GM19455 (cell line): Measurements from ENCODE around the gene SPOCK2.

Experiments
- ATAC-seq: cut with Tn5 transposase; IDR thresholded peaks from one replicate; pipeline ENCODE4 v1.9.1; 2021; ENCODE audit not compliant: unreplicated experiment

Gene SPOCK2

DNA sequence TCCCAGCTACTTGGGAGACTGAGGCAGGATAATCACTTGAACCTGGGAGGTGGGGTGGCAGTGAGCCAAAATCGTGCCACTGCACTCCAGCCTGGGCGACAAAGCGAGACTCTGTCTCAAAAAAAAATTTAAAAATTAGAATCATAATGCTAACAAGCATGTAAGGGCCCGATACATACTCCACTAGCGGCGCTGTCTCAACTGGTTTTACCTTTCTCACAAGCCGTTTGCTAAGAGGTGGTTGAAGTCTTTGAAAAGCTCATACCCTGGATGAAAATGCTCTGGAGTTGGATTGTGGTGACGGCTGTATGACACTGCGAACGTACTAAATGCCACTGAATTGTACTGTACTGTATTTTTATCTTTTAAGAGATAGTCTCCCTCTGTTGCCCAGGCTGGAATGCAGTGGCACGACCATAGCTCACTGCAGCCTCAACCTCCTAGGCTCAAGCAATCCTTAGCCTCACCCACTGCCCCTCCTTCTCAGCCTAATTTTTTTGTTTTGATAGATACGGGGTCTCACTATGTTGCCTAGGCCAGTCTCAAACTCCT is 29.9 kb downstream of the SPOCK2 start:
- ATAC-seq = no peak

DNA sequence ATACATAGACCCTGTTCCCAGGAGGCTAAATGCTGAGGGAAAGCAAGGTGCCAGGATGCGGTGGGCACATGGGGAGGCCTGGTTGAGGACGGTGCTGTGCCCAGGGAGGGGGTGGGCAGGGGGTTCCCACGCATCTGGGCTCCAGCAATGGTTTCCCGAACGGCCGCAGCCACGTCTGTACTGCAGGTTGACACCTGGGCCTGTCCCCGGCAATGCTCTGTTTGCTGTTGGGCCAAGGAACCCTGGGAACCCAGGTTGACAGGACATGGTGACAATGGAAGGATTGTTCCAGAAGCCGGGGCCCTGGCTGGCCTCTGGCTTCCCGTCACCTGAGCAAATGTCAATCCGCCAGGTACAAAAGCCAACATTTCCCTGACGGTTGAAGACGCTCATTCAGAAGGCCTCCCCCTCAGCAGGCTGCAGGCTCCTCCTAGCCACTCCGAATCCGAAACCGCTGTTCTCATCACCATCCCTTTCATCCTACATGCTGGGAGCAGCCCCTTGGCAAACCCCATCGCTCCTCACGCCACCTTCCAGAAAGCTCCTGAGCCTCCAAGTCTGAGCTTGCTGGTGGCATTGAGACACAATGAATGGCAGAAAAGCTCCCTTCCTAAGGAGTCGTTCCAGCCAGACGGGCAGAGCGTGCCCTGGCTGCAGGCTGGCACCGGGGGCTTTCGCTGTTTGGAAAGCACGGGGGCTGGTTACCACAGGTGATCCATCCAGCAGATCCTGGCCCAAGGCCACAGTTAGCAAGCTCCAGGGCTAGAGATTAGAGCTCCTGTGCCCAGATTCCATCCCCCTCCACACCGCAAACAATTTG is 31.2 kb downstream of the SPOCK2 start:
- no peak for ATAC-seq

DNA sequence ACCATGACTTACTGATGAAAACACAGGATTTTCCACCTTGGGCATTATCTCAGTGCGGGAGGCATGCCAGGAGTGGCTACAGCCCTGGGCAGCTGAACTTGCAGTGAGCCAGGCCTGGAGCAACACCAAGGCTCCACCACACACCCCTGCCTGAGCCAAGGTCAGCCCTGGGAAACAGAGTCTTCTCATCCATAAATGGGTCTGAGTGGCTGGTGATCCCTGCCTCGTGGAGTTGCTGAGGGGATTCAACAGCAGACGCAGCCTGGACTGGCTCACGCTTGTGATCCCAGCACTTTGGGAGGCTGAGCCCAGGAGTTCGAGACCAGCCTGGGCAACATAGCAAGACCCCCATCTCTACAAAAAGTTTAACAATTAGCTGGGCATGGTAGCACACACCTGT is 32.2 kb downstream of the SPOCK2 start:
- no peak for ATAC-seq

DNA sequence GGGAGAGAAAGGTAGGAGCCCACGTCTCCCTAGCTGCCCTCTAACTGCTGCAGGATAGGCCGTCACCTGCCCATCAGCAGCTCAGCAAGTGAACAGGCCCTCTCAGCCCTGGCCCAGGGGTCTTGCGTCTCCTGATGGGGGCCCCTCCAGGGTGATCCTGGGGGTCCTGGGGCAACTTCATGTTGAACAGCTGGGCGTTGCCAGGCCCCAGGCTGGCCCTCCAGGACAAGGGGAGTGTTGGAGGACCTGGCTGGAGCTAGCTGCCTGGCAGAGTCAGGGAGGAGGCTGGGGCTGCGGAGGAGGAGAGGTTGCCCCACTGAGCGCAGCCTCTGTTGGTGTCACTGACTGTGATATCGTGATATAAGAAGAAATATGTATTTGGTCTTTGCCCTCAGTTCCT is 34.7 kb downstream of the SPOCK2 start:
- no peak for ATAC-seq

DNA sequence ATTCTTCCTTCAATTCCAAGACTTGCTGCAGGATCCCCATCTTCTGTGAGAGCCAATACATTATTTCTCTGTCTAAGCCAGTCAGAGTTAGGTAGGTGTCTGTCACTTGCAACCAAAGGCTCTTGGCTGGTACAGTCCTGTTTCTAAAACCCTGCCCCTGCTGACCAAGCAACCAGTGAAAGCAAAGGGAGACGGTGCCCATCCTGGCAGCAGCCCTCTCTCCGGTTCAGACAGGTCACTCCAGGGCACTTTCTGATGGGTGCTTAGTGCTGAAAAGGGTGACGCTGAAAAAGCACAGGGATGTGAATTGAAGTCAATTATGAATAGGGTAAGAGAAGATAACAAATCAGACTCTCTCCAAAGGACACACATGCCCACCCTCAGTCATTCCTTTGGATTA is 37.5 kb downstream of the SPOCK2 start:
- no peak for ATAC-seq

DNA sequence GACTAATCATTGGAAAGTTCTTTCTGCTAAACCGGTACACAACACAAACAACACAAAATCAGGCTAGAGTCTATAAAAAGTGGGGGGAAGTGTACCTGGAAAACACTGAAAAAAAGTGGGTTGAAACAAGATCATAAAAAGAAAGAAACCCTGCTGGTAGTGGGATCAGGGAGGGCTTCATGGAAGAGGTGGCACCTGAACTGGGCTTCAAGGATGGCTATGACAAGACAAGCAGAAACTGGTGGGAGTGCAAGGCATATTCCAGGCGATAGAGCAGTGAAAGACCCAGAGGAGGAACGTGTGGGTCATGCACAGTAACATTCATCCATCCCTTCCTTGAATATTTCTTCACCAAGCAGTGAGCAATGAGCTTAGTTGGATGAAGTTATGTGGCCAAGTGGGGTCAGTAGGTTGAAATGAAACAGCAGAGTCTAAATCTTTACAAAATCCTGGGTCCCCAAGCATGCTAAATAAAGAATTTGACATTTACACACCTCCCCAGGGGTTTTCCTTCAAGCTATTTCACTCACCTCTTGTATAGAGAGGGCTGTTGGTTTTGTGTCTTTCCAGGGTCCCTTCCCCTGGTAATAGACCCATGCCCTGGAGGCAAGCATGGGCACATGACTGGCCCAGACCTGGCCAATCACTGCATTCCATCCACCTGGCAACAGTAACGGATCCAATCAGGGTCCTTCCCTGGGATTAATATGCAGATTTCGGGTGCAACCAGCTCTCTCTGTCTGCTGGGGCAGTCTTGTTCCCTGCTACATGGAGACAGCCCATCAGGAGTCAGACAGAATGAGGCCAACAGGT is 38.2 kb downstream of the SPOCK2 start:
- no peak for ATAC-seq

DNA sequence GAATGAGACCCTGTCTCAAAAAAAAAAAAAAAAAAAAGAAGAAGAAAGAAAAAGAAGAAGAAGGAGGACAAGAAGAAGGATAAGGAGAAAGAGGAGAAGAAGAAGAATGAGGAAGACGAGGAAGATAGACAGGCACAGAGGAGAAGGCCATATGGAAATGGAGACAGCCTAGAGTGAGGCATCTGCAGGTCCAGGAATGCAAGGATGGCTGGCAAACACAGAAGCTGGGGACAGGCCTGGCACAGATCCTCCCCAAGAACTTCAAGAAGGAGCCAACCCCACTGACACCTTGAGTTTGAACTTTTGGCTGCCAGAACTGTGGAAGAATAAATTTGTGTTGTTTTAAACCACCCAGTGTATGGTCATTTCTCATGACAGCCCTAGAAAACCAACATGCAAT is 38.9 kb downstream of the SPOCK2 start:
- no peak for ATAC-seq

DNA sequence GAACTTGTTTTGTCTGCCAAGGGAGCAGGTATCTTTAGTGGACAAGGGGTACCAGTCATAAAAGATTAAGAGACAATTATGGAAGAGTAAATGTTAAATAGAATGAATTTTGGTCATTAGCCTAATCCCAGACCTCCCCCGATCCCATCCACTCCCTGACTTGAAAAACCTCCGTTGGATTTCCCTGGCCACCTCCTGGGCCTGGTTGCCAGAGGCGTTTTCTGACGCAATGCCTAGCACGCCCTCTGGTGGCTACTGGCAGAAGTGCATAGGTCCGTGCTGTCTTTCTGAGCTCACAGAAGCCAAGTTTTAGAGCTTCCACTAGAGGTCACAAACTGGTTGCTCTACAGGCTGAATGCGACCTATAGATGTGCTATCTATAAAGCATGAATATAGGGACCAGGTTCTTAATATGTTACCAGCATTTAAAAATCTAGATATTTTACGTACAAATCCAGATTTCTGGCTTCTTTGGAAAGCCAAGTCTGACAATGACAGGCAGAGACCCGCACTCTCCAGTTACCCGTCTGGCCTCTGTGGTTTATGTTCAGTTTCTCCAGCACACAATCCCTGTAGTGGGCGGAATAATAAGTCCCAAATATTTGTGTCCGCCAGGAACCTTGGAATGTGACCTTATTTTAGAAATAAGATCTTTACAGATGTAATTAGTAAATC is 39.8 kb downstream of the SPOCK2 start:
- no peak for ATAC-seq

DNA sequence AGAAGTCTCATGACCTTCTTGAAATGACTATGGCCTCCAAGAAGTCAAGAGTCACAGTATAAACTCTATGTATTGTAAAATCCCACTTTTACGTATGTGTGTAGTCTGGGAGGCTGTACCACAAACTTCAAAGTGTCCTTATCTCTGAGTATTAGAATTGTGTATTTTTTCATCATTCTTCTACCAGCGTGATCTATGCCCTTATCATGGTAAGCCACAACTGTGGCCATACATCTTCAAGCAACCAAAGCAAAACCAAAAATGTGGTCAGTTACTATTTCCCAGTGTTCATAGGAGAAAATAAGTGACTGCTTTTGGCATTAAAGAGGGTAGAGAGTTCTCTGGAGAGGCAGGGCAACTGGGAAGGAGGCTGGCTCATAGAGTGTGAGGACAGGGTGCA is 42.8 kb downstream of the SPOCK2 start:
- ATAC-seq = no peak

DNA sequence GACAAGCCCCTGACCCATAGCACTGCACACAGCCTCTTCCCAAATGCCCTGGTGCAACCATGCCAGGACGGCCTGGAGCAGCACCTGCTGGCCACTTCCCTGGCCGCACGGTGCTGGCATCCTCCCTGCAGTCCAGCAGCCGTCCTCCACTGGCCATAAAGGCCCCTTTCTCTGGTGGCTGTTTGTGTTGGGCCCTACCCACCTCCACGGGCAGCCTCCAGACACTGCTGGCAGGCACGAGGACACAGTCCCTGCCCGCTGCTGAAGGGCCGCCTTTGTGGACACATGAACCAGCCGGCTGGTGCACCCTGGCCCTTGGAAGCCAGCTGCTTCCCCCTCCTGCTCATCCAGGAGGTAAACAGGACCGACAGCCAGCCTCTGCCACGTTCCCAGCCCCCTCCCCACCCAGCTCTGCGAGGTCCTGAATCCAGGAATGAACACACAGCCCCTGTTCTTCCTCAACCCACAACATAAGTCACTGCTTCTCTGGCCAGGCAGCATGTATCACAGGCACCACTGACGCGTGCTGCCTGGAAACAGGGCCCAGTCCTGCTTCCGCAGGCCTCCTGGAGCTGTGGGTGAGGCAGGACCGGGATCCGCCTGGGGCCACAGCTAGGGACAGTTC is 43.8 kb downstream of the SPOCK2 start:
- ATAC-seq = no peak

DNA sequence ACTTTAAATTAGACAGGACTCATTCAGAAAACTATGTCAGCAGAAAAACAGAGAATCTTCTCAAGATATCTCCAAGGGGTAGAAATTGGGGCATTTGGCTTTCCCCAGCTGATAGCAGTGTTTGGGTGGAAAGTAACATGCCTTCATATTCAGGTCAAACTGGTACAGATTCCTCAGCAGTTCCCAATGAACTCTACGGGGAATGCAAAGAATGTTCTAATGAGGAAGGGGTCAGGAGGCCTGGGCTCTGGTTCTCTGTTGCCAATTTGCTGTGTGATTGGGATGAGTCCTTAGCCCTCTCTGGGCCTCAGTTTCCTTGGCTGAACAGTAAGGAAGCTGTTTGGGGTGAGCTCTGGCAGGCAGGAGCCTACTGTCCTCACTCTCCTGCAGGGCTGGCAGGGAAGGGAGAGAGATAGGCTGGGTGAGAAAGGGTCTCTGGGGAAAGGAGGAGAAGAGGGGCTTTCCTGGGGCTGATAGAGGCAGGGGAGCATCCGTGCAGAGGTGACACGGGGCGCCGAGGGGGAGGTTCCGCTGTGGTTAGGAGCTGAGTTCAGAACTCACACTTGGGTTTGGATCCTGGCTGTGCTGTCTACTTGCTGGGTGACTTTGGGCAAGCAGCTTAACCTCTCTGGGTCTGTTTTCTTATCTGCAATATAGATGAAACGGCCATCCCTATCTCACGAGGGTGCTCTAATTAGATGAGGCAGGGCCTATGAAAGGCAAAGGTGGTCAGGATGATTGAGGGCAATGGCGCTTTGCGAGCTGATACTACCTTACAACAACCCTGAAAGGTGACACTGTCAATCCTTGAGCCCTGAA is 45.1 kb downstream of the SPOCK2 start:
- ATAC-seq = no peak

DNA sequence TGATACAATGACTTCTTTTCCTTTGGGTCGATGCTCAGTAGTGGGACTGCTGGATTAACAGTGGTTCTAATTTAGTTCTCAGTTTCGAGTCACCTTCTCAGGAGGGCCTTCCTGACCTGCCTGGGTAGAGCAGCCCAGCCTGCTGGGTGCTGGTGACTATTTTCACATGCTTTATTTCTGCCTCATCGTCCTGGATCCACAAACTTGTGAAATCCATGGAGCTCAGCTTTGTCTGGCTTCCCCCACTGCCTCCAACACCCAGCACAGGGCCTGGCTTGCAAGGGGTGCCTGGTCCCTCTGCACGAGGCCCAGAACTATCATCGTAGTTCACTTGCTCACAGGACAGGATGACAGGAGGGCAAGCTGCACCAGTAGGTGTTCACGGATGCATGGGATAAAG is 46.9 kb downstream of the SPOCK2 start:
- ATAC-seq = no peak

DNA sequence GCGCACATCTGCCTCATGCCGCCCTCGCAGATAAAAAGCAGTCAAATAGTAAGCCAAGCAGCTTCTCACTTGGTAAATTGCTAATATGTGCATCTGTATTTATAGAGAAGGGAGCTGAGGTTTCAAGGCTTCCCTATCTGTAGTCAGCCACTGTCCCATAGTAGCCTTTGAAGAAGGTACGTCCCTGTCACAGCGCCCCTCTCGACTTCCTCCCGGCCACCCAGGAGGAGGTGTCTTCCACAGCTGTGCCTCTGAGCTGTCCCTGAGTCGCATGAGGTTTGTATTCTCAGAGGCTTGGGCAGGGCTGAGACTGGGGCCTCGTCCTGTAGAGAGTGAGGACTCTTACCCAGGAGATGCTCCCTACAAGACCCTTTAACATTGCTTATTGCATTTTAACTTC is 49.0 kb downstream of the SPOCK2 start:
- no peak for ATAC-seq

DNA sequence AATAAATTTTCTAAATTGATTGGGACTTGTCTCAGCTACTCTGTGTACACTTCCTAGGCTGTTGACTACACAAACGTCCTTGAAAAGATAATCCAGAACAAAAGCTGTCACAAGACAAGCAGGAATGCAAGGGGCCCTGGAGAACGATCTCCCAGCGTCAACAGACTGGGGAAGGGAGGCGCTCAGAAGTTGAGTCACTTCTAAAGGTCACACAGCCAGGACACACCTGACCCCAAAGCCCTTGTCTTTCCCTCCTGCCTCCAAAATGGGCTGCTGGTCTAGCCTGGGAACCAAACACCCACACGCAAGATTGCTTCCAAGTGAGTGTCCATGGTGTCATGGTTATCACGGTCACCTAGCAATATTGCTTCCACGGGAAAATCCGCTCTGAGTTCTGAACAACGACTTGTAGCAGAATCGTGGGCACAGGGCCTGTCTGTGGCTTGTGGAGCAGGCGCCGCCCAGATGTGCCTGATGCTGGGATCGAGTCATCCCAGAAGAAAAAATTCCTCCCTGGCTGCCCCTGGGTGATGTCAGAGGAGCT is 49.8 kb downstream of the SPOCK2 start:
- ATAC-seq = no peak

DNA sequence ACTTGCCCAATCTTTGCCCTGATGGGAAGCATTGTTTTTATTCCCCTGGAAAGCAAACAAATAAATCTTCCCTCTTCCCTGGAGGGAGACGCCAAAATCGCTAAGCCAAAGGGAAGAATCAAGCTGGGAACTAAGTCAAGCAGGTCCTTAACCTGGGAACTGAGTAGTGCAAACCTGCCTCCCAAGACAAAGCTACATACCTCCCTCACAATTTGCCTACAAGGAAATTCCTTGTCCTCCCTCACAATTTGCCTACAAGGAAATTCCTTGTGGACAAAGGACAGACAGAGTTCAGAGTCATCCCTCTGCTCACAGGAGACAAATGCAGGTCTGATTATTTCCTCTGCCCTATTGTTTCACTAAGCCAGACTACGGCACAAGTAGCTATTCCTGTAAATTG is 50.5 kb downstream of the SPOCK2 start:
- no peak for ATAC-seq

DNA sequence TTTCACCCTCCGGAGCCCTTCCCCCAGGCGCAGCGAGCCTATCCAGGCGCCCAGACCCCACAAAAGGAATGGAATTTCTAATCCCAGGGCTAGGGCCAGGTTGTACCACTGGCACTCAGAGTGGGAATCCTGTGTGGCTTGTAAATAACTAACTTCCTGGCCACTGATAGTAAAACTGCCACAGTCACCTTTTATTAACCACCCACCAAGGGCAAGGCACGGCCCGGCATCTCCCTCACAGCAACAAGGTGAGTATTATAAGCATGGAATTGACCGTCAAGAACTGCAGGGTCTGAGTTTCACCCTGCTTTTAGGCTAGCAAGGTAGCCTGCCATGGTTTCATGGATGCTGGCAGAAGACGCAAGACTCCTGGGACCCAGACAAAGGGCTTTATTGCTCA is 51.1 kb downstream of the SPOCK2 start:
- ATAC-seq = no peak

DNA sequence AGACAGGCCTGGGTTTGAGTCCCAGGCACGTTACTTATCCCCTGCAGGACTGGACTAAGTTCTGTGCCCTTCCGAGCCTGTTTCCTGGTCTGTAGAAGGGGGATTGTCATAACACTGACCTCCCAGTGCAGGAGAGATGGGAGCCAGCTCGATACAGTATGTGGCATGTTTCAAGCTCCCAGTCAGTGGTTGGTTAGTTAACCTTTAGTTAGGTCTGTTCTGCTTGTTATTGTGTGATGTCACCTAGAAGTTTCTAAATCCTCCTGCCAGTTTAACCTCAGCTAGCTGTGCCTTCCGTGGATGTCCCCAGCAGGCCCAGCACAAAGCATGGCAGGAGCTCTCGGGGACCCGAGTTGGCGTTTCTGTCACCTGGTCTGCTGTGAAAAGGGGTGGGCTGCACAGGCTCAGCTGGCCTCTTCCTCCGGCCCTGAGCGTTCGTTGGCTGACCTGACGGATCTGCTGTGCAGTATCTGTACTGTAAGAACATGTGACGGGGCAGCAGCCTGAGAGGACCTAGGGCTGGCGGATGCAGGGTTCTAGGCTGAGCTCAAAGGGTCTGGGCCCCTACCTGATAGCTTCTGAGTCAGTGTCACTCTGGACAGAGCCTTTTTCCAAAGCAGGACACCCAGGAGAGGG is 53.0 kb downstream of the SPOCK2 start:
- no peak for ATAC-seq

DNA sequence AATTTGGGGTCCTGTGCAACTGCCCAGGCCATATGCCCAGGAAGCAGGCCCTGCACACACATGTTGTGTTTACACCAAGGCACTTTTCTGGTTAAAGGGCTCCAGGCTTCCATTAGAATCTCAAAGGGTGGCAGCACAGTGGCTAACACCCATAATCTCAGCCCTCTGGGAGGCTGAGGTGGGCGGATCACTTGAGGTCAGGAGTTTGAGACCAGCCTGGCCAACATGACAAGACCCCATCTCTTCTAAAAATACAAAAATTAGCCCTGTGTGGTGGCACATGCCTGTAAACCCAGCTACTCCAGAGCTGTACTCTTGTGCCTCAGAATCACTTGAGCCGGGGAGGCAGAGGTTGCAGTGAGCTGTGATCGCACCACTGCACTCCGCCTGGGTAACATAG is 53.6 kb downstream of the SPOCK2 start:
- ATAC-seq = no peak

DNA sequence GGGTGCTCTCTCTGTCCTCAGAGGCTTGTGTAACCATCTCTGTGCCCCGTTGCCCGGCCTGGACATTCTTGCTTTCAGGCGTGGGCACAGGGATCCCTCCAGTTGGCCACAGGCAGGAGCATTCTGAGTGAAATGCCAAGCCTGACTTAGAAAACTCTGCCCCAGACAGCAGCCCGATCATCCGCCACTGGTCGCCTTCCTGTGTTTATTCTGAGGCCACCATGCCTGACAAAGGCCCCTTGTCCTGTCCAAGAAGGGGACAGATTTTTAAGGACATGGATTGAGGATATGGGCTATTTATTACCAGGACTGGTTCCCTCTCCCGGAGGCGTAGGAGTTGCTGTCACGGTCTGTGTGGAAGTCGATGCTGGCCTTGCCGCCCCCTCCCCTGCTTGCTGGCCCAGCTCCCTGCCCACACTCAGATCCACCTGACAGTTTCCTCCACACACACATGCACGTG is 54.3 kb downstream of the SPOCK2 start:
- ATAC-seq = no peak
